GM18867 (cell line): Measurements from ENCODE around the gene CAMK2B.
"Not testable (repeated sequence)": the region's sequence is repeated elsewhere in the genome, so short reads cannot be mapped to it uniquely, and the experiment has no call there.

Source experiments
- ATAC-seq: cut with Tn5 transposase; IDR thresholded peaks from one replicate; pipeline ENCODE4 v1.9.1; 2021; ENCODE audit warnings: mild to moderate bottlenecking, moderate library complexity; ENCODE audit not compliant: unreplicated experiment

The CAMK2B gene

DNA sequence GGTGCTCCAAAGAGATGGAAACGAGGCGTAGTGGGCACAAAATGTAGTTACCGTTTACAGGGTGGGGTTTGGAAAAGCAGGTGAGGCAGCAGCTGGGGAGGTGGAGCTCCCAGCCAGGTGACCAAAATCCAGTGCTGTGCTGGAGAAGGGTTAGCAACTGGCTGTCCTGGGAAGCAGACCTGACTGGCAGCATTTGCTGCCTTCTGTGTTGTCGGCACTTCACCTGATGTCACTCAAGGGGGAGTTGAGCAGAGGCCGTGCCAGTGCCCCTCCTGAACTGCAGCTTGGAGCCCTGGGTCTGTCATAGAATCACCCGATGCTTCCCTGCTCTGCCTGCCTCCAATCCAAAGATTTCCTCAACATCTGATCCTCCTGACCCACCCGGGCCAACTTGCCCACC, 148.9 kb downstream of the CAMK2B start:
- no peak for ATAC-seq

DNA sequence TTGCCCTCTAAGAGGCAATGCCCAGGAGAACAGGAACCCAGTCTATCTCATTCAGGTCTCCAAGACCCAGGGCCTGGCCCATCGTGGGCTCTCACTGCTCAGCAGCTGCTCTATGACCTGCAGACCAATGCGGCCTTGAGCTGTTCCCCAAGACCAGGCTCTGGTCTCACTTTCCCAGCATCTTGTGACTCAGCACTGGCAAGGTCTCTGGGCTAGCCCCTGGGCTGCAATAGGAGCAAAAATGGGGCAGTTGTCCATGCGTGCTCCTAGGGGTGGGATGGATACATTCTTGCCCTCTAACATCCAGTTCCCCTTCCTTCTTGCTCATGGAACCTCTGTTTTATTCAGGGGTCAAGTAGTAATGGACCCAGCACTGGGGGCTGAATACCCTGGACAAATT, 149.7 kb downstream of the CAMK2B start:
- no peak for ATAC-seq

DNA sequence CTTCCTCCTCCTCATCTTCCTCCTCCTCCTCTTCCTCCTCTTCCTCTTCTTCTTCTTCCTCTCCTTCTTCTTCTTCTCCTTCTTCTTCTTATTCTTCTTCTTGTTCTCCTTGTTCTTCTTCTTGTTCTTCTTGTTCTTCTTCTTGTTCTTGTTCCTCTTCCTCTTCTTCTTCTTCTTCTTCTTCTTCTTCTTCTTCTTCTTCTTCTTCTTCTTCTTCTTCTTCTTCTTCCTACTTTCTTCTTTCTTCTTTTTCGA, 150.8 kb downstream of the CAMK2B start:
- not testable (repeated sequence) for ATAC-seq

DNA sequence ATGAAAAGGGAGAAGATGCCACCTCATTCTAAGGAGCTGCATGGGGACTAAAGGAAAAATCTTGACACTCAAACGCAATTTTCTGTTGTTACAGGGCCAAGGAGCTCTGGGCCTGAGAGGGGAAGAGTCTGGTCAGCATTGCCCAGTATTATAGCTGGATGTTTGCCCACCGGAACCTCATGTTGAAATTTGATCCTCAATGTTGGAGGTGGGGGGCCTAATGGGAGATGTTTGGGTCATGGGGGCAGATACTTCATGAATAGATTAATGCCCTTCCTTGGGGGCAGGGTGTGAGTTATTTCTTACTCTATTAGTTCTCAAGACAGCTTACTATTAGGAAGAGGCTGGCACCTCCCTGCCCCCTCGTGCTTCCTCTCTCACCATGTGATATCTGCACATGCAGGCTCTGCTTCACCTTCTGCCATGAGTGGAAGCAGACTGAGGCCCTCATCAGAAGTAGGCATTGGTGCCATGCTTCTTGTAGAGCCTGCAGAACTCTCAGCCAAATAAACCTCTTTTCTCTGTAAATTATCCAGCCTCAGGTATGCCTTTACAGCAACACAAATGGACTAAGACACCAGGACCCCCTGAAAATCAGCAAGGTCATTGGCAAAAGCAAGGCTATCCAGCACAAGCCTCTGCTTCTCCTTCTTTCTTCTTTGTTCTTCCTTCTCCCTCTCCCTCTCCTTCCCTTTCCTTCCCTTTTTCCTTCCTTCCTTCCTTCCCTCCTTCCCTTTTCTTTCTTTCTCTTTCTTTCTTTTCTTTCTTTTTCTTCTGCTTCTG, 151.3 kb downstream of the CAMK2B start:
- ATAC-seq: no peak

DNA sequence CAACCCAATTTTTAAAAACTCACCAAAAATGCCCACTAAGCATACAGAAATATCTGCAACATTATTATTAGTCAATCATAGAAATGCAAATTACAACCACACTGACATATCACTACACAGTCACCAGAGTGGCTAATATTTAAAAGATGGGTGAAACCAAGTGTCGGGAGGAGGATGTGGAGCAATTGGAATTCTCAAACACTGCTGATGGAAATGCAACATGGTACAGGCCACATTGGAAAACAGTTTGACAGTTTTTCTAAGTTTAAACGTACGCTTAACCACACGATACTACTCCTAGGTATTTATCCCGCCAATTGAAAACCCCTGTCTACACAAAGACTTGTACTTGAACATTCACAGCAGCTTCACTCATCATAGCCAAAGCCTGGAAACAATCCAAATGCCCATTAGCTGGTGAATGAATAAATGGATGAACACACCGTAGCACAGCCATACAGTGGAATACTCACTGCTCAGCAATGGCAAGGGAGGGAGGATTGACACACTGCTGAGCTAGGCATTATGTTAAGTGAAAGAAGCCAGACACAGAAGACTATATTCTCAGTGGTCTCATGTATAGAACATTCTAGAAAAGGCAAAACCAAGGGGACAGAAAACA, 152.5 kb downstream of the CAMK2B start:
- no peak for ATAC-seq

DNA sequence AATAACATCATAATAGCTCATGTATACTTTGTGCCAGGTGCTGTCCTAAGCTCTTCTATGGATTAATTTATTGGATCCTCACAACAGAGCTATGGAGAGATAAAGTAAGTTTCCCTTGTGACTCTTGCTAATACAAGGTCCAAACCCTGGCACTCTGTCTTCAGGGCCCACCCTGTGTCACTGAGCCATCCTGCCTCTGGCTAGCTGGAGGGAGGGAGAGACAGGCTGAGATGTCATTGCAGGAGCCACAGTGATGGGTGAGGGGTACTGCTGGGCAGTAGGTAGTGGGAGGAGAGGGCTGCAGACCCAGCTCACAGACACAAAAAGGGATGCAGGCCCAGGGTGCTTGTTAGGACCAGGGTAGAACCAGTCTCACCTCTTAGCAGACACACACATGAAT, 153.0 kb downstream of the CAMK2B start:
- no peak for ATAC-seq

DNA sequence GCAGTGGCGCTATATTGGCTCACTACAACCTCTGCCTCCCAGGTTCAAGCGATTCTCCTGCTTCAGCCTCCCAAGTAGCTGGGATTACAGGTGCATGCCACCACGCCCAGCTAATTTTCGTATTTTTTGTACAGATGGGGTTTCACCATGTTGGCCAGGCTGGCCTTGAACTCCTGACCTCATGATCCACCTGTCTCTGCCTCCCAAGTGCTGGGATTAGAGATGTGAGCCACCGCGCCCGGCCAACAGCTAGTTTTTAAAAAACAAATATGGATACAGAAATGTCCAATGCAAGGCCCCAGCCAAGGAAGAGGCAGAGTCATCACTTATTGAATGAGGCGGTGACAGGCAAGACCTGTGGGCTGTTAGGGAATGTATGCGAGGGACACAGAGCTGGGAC, 153.5 kb downstream of the CAMK2B start:
- not testable (repeated sequence) for ATAC-seq

DNA sequence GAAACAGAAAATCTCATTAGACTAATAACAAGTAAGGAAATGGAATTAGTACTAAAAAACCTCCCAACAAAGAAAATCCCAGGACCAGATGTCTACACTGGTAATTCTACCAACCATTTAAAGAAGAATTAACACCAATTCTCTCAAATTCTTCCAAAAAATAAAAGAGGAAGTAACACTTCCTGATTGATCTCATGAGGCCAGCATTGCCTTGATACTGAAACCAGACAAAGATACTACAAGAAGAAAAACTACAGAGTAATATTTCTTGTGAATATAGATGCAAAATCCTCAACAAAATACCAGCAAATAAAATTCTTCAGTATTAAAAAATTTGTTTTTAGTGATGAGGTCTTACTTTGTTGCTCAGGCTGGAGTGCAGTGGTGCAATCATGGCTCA, 157.5 kb downstream of the CAMK2B start:
- ATAC-seq: no peak
